ENCODE data around the gene SPTBN5.

GRCh38 chr15:41906608-41907007 lies 12.8 kb upstream of the SPTBN5 start:
- TF ChIP-seq CTCF (conservative IDR thresholded peaks at IDR 0.05; ENCODE audit: low read length) (no peak), EZH2phosphoT487 (IDR thresholded peaks at IDR 0.05; ENCODE audit: borderline replicate concordance, low read depth, low read length) (no peak)
